H1 (cell line): ENCODE measurements around the gene ME3. TPM values are rescaled to one million over a fixed set of nuclear protein-coding genes. Genes with fewer than 3 reads are reported as not detected.
A peak's percentile ranks its signal among the peaks of the same experiment; 100 is the strongest.

ENCODE experiments used
- CTCF ChIA-PET: fragments of 300-600 bp; sonication (Branson Sonifier 250); formaldehyde crosslinking; loops from one replicate; lab custom pipeline; 2021; ENCODE audit not compliant: partially characterized antibody; lab: Charles Lee
- POLR2A ChIA-PET: fragments of 300-600 bp; sonication (Branson Sonifier 250); formaldehyde crosslinking; loops from one replicate; lab custom pipeline; 2021; ENCODE audit warnings: inconsistent platforms; ENCODE audit not compliant: partially characterized antibody; lab: Charles Lee
- DNase-seq, 2 experiments: peaks; one replicate each; pipeline versions ENCODE4 v3.0.0 to v3.0.0-alpha.2; 2010 to 2022; ENCODE audit warnings: low spot score in 2 of 2, low read depth in 1 of 2, mixed read lengths in 1 of 2
- FAIRE-seq: peaks from 2 replicates; lab custom pipeline; 2011; peaks lifted over from hg19 to GRCh38; lab: Jason Lieb, UNC
- H2AFZ ChIP-seq: 2 replicates; pipeline ENCODE4 v1.8.1; 2012; ENCODE audit warnings: low read length, inconsistent platforms
- H2AK5ac ChIP-seq: 2 replicates; pipeline ENCODE4 v1.6.1; 2013; ENCODE audit warnings: low read depth, low read length
- H2BK120ac ChIP-seq: replicated peaks from 2 replicates; pipeline ENCODE3; 2013; ENCODE audit warnings: low read depth, low read length, inconsistent platforms
- H2BK12ac ChIP-seq: 2 replicates; pipeline ENCODE4 v1.6.1; 2013; ENCODE audit warnings: low read depth, low read length
- H2BK15ac ChIP-seq: 2 replicates; pipeline ENCODE4 v1.6.1; 2013; ENCODE audit warnings: low read length
- H2BK20ac ChIP-seq: 2 replicates; pipeline ENCODE4 v1.6.1; 2013; ENCODE audit warnings: low read length
- H2BK5ac ChIP-seq: 2 replicates; pipeline ENCODE4 v1.6.1; 2013; ENCODE audit warnings: low read depth, low read length
- H3K14ac ChIP-seq: 2 replicates; pipeline ENCODE4 v1.6.1; 2013; ENCODE audit warnings: inconsistent platforms; ENCODE audit not compliant: insufficient read length
- H3K18ac ChIP-seq: 2 replicates; pipeline ENCODE4 v1.6.1; 2013; ENCODE audit warnings: low read length; ENCODE audit errors: extremely low read depth
- H3K23ac ChIP-seq: 2 replicates; pipeline ENCODE4 v1.6.1; 2013; ENCODE audit warnings: inconsistent platforms; ENCODE audit not compliant: insufficient read length
- H3K23me2 ChIP-seq: 2 replicates; pipeline ENCODE4 v1.6.1; 2013; ENCODE audit warnings: low read depth, low read length
- H3K27ac ChIP-seq: 2 replicates; pipeline ENCODE4 v1.6.1; 2011; ENCODE audit warnings: low read depth, low read length, inconsistent platforms
- H3K27me3 ChIP-seq, 4 experiments: replicated peaks in 1 of 4; 1 replicate in 1 of 4; 2 replicates in 3 of 4; pipeline versions ENCODE4 v1.6.1 to v1.8.1; 2011 to 2013; ENCODE audit warnings: low read length in 3 of 4, mild to moderate bottlenecking in 3 of 4, inconsistent platforms in 2 of 4, mixed read lengths in 2 of 4, moderate library complexity in 1 of 4; ENCODE audit not compliant: control insufficient read depth in 3 of 4, insufficient read depth in 3 of 4; ENCODE audit errors: extremely low read depth in 1 of 4
- H3K36me3 ChIP-seq, 4 experiments: 2 replicates each; pipeline versions ENCODE4 v1.6.1 to v1.8.1; 2011 to 2013; ENCODE audit warnings: mild to moderate bottlenecking in 4 of 4, low read length in 3 of 4, moderate library complexity in 2 of 4, control low read depth in 1 of 4, inconsistent platforms in 1 of 4; ENCODE audit not compliant: insufficient read depth in 4 of 4, control insufficient read depth in 2 of 4
- H3K4ac ChIP-seq: replicated peaks from 2 replicates; pipeline ENCODE3; 2013; ENCODE audit warnings: low read length, low read depth, mixed read lengths, inconsistent platforms; ENCODE audit not compliant: insufficient read length
- H3K4me1 ChIP-seq, 4 experiments: replicated peaks in 1 of 4; 1 replicate in 1 of 4; 2 replicates in 3 of 4; pipeline versions ENCODE4 v1.6.1 to v1.8.1; 2011 to 2013; ENCODE audit warnings: low read length in 3 of 4, inconsistent platforms in 2 of 4, mixed read lengths in 1 of 4; ENCODE audit not compliant: insufficient read depth in 4 of 4, control insufficient read depth in 3 of 4
- H3K4me2 ChIP-seq, 2 experiments: 2 replicates each; pipeline versions ENCODE4 v1.6.1 to v1.8.1; 2011 to 2013; ENCODE audit warnings: low read depth in 2 of 2, low read length in 2 of 2, control low read depth in 1 of 2, inconsistent platforms in 1 of 2, mild to moderate bottlenecking in 1 of 2; ENCODE audit not compliant: insufficient read depth in 1 of 2
- H3K4me3 ChIP-seq, 4 experiments: fragments of 200-600, 300-600 bp in 1 of 4; sonication (generic), shearing (Covaris generic), sonication (Bioruptor Twin) in 1 of 4; 2 replicates each; pipeline versions ENCODE4 v1.5.1 to v1.8.1; 2011 to 2016; ENCODE audit warnings: low read length in 4 of 4, low read depth in 3 of 4, control low read depth in 2 of 4, inconsistent platforms in 2 of 4, mild to moderate bottlenecking in 2 of 4, mixed read lengths in 1 of 4, moderate library complexity in 1 of 4; ENCODE audit not compliant: insufficient read depth in 2 of 4; ENCODE audit errors: extremely low read depth in 1 of 4
- H3K56ac ChIP-seq: replicated peaks from 2 replicates; pipeline ENCODE3; 2013; ENCODE audit warnings: low read depth, mild to moderate bottlenecking, mixed read lengths, low read length, inconsistent platforms; ENCODE audit not compliant: insufficient read length
- H3K79me1 ChIP-seq: 2 replicates; pipeline ENCODE4 v1.6.1; 2013; ENCODE audit warnings: low read depth, low read length, control low read depth
- H3K79me2 ChIP-seq, 2 experiments: 2 replicates each; pipeline versions ENCODE4 v1.6.1 to v1.8.1; 2012 to 2013; ENCODE audit warnings: low read length in 2 of 2, mild to moderate bottlenecking in 2 of 2, inconsistent platforms in 1 of 2; ENCODE audit not compliant: insufficient read depth in 2 of 2, control insufficient read depth in 1 of 2
- H3K9ac ChIP-seq, 4 experiments: replicated peaks in 1 of 4; 1 replicate in 1 of 4; 2 replicates in 3 of 4; pipeline versions ENCODE4 v1.6.1 to v1.8.1; 2011 to 2013; ENCODE audit warnings: low read depth in 3 of 4, low read length in 3 of 4, control low read depth in 2 of 4, mild to moderate bottlenecking in 2 of 4, moderate library complexity in 2 of 4, inconsistent platforms in 1 of 4; ENCODE audit errors: extremely low read depth in 1 of 4
- H3K9me3 ChIP-seq, 2 experiments: 2 replicates each; pipeline versions ENCODE4 v1.6.1 to v1.8.1; 2012 to 2013; ENCODE audit warnings: mild to moderate bottlenecking in 2 of 2, moderate library complexity in 2 of 2, control low read depth in 1 of 2, inconsistent platforms in 1 of 2, low read depth in 1 of 2, low read length in 1 of 2, mixed read lengths in 1 of 2; ENCODE audit not compliant: insufficient read depth in 2 of 2
- H4K20me1 ChIP-seq, 2 experiments: replicated peaks in 1 of 2; 2 replicates each; pipeline versions ENCODE3 to v1.8.1; 2011 to 2013; ENCODE audit warnings: inconsistent platforms in 2 of 2, low read length in 2 of 2, mild to moderate bottlenecking in 1 of 2; ENCODE audit not compliant: insufficient read depth in 2 of 2, control insufficient read depth in 1 of 2
- H4K5ac ChIP-seq: 2 replicates; pipeline ENCODE4 v1.6.1; 2013; ENCODE audit warnings: low read length, low read depth, mixed read lengths, inconsistent platforms; ENCODE audit not compliant: insufficient read length
- H4K8ac ChIP-seq: 2 replicates; pipeline ENCODE4 v1.8.0; 2013; ENCODE audit warnings: mild to moderate bottlenecking, moderate library complexity, low read length, inconsistent platforms; ENCODE audit not compliant: insufficient read depth; ENCODE audit errors: extremely low read depth
- H4K91ac ChIP-seq: replicated peaks from 2 replicates; pipeline ENCODE3; 2013; ENCODE audit warnings: low read length, mixed read lengths, inconsistent platforms; ENCODE audit not compliant: insufficient read length
- ATF3 ChIP-seq: IDR thresholded peaks from 2 replicates; pipeline ENCODE4 v1.6.1; 2011; ENCODE audit warnings: low read depth, mild to moderate bottlenecking, low read length; ENCODE audit not compliant: insufficient read depth
- CBX5 ChIP-seq: fragments of 300-800, 300-1000 bp; sonication (generic); IDR thresholded peaks from 2 replicates; pipeline ENCODE4 v1.7.1; 2016; ENCODE audit warnings: antibody characterized with exemption, low read length, low read depth
- E2F6 ChIP-seq: IDR thresholded peaks from 2 replicates; pipeline ENCODE4 v1.6.1; 2012; ENCODE audit warnings: inconsistent platforms
- NRF1 ChIP-seq: IDR thresholded peaks from 2 replicates; pipeline ENCODE4 v1.6.1; 2011; ENCODE audit warnings: mild to moderate bottlenecking, low read depth, low read length, improper control_type of control experiment
- POLR2AphosphoS5 ChIP-seq: IDR thresholded peaks from 2 replicates; pipeline ENCODE4 v1.6.1; 2011; ENCODE audit warnings: low read depth, low read length
- RFX5 ChIP-seq: IDR thresholded peaks from 2 replicates; pipeline ENCODE4 v1.6.1; 2011; ENCODE audit warnings: low read depth, low read length, improper control_type of control experiment, borderline replicate concordance
- SIN3A ChIP-seq, 2 experiments: IDR thresholded peaks in 1 of 2; conservative IDR thresholded peaks in 1 of 2; 2 replicates each; pipeline ENCODE4 v1.6.1; 2011 to 2012; ENCODE audit warnings: low read length in 2 of 2, improper control_type of control experiment in 1 of 2, low read depth in 1 of 2, mild to moderate bottlenecking in 1 of 2
- SIRT6 ChIP-seq: IDR thresholded peaks from one replicate; pipeline ENCODE4 v1.7.1; 2012; ENCODE audit warnings: low read length, inconsistent platforms
- SP1 ChIP-seq: IDR thresholded peaks from 2 replicates; pipeline ENCODE4 v1.6.1; 2011; ENCODE audit warnings: low read depth, low read length
- SRF ChIP-seq: IDR thresholded peaks from 2 replicates; pipeline ENCODE4 v1.6.1; 2011; ENCODE audit warnings: mild to moderate bottlenecking, low read depth, low read length, moderate library complexity
- SUZ12 ChIP-seq: fragments of 200-600 bp; sonication (generic); IDR thresholded peaks from 2 replicates; pipeline ENCODE4 v1.6.1; 2012; ENCODE audit warnings: mild to moderate bottlenecking, inconsistent platforms, low read length, moderate library complexity, mixed read lengths
- WGBS, 2 experiments: shearing (Covaris generic) in 1 of 2; methylation state at CpG; one replicate each; pipeline versions ENCODE4 v1.1.6 to v1.1.7; 2013 to 2015; ENCODE audit warnings: low lambda C conversion rate in 2 of 2, mixed read lengths in 2 of 2, inconsistent platforms in 1 of 2, low coverage in 1 of 2, missing lambda C conversion rate in 1 of 2; ENCODE audit not compliant: insufficient replicate concordance in 2 of 2, insufficient coverage in 1 of 2, insufficient read length in 1 of 2; ENCODE audit errors: extremely low coverage in 1 of 2, missing lambda C conversion rate in 1 of 2; 5-methylcytosine and 5-hydroxymethylcytosine counted together
- polyA plus RNA-seq, 7 experiments: library from polyadenylated mRNA; depleted of rRNA in 3 of 7; stranded (reverse) in 5 of 7; unstranded in 2 of 7; fragments of >200 nt in 5 of 7; fragments of 200-250 nt in 2 of 7; gene quantifications; 1 replicate in 5 of 7; 2 replicates in 1 of 7; 4 replicates in 1 of 7; pipeline versions ENCODE4 v1.2.1 to v1.2.3, GENCODE V29; 2011 to 2013; ENCODE audit warnings: missing spikeins in 2 of 7, mixed read lengths in 2 of 7
- total RNA-seq: library from RNA; stranded (reverse); fragmentation: NEBNext Ultra II Directional; extraction: Animal tissue kit (Norgen Biotek cat#: 25700); gene quantifications from 2 replicates; pipeline ENCODE4 v1.2.1, GENCODE V29; 2021

The ME3 gene
- total and polyA plus RNA-seq, 2 of the 8 experiments (the other 6 are each of a cell fraction or from before 2014, with no cell fraction given): 1.5 to 2.8 TPM

GRCh38 chr11:86673055-86673843 is 833 bp upstream of the ME3 start:
- H3K4me2 ChIP-seq: no peak overlapping the region; a peak in 1 of 4 replicates
- no peak overlapping the region for H3K4me3 ChIP-seq
- H4K5ac ChIP-seq: no peak overlapping the region
- H3K4me1 ChIP-seq: peaks cover 3 to 15% (median 5%) of the 10 kb centered on the region in 4 experiments; a peak in 6 of 7 replicates
- no peak overlapping the region for H3K14ac ChIP-seq
- FAIRE-seq (no peak), DNase-seq (no peak)
- no peak overlapping the region for H2BK5ac ChIP-seq
- no peak overlapping the region for H2AFZ ChIP-seq
- no peak overlapping the region for H4K8ac ChIP-seq
- no peak overlapping the region for H3K9ac ChIP-seq
- H2AK5ac ChIP-seq: no peak overlapping the region
- H4K91ac ChIP-seq: no peak overlapping the region
- no peak overlapping the region for H3K4ac ChIP-seq
- no peaks in the 10 kb centered on the region for H3K36me3 ChIP-seq
- 91% methylated on average over 7 of the region's 8 CpGs; no CpG with 5 or more reads in 1 of the 2 experiments for WGBS, 2 experiments
- no peak overlapping the region for H3K27ac ChIP-seq
- no peaks in the 10 kb centered on the region for H3K79me1 ChIP-seq
- H2BK20ac ChIP-seq: peak overlapping the region; percentile 36; the same call in 1 of the 2 replicates
- ChIA-PET POLR2A (no interaction called here), CTCF (interaction anchor here (1.0 to 2.1 kb wide), 4 partner anchors 11 to 219 kb away, joined by 3 to 6 read pairs (median 6); no protein-coding TSS in a partner anchor)
- no peak overlapping the region for H3K23ac ChIP-seq
- H3K79me2 ChIP-seq: no peaks in the 10 kb centered on the region
- H3K27me3 ChIP-seq: peaks cover 0 to 33% (median 23%) of the 10 kb centered on the region in 4 experiments; a peak in 6 of 7 replicates
- H3K23me2 ChIP-seq: peaks cover 12% of the 10 kb centered on the region; the same call in 1 of the 2 replicates
- no peak overlapping the region for H3K18ac ChIP-seq
- no peak overlapping the region for H2BK15ac ChIP-seq
- no peak overlapping the region for H2BK120ac ChIP-seq
- no peak overlapping the region for H3K56ac ChIP-seq
- H4K20me1 ChIP-seq: no peaks in the 10 kb centered on the region
- no peaks in the 10 kb centered on the region for H3K9me3 ChIP-seq
- no peak overlapping the region for H2BK12ac ChIP-seq
- no peak for TF ChIP-seq SP1
- TF ChIP-seq POLR2AphosphoS5: no peak
- no peak for TF ChIP-seq CBX5
- no peak for TF ChIP-seq ATF3
- no peak for TF ChIP-seq SIRT6
- no peak for TF ChIP-seq RFX5
- TF ChIP-seq E2F6: no peak
- no peak for TF ChIP-seq SRF
- no peak for TF ChIP-seq SIN3A (conservative IDR thresholded peaks at IDR 0.05 in 1 of 2, IDR thresholded peaks at IDR 0.05 in 1 of 2; ENCODE audit: low read depth in 1 of 2, low read length in 2 of 2)
- no peak for TF ChIP-seq NRF1
- no peak for TF ChIP-seq SUZ12
